Endodermal cell (in vitro differentiated cells): ENCODE measurements around the gene KRTAP4-12. TPM values are rescaled to one million over a fixed set of nuclear protein-coding genes. Genes with fewer than 3 reads are reported as not detected.
"Not testable (repeated sequence)": the region's sequence is repeated elsewhere in the genome, so short reads cannot be mapped to it uniquely, and the experiment has no call there.

Experiments
- DNase-seq: peaks from one replicate; pipeline ENCODE4 v3.0.0-alpha.2; 2017
- H3K27ac ChIP-seq: 2 replicates; pipeline ENCODE4 v1.5.1; 2013; ENCODE audit warnings: mild to moderate bottlenecking, low read depth, low read length, moderate library complexity
- H3K27me3 ChIP-seq: 2 replicates; pipeline ENCODE4 v1.6.1; 2013; ENCODE audit warnings: mild to moderate bottlenecking, low read length, moderate library complexity; ENCODE audit not compliant: insufficient read depth, control insufficient read depth, poor library complexity, severe bottlenecking
- H3K36me3 ChIP-seq: 2 replicates; pipeline ENCODE4 v1.7.0; 2013; ENCODE audit warnings: mild to moderate bottlenecking, low read length, moderate library complexity; ENCODE audit not compliant: control insufficient read depth, insufficient read depth
- H3K4me1 ChIP-seq: one replicate; pipeline ENCODE4 v1.7.0; 2013; ENCODE audit warnings: low read length; ENCODE audit not compliant: control insufficient read depth, insufficient read depth
- H3K4me3 ChIP-seq: 2 replicates; pipeline ENCODE4 v1.5.1; 2013; ENCODE audit warnings: mild to moderate bottlenecking, low read length, moderate library complexity
- H3K9ac ChIP-seq: 2 replicates; pipeline ENCODE4 v1.6.1; 2013; ENCODE audit warnings: mild to moderate bottlenecking, low read length, moderate library complexity; ENCODE audit not compliant: poor library complexity, severe bottlenecking; ENCODE audit errors: extremely low read depth
- H3K9me3 ChIP-seq: 2 replicates; pipeline ENCODE4 v1.6.1; 2013; ENCODE audit warnings: mild to moderate bottlenecking, low read length, moderate library complexity; ENCODE audit not compliant: control insufficient read depth
- H3K27ac Mint-ChIP-seq: 2 replicates; pipeline ENCODE4 v1.8.0; 2020; ENCODE audit warnings: mixed read lengths
- H3K27me3 Mint-ChIP-seq: 2 replicates; pipeline ENCODE4 v1.8.0; 2021; ENCODE audit warnings: mild to moderate bottlenecking, mixed read lengths; ENCODE audit not compliant: insufficient read depth
- H3K36me3 Mint-ChIP-seq: 2 replicates; pipeline ENCODE4 v1.8.0; 2020; ENCODE audit warnings: low read depth, mixed read lengths
- H3K4me1 Mint-ChIP-seq: 2 replicates; pipeline ENCODE4 v1.8.0; 2020; ENCODE audit warnings: mixed read lengths
- H3K4me3 Mint-ChIP-seq: 2 replicates; pipeline ENCODE4 v1.8.0; 2020; ENCODE audit warnings: mild to moderate bottlenecking, moderate library complexity, mixed read lengths
- H3K9me3 Mint-ChIP-seq: 2 replicates; pipeline ENCODE4 v1.8.0; 2020; ENCODE audit warnings: mild to moderate bottlenecking, mixed read lengths
- CTCF ChIP-seq: fragments of 200-600 bp; sonication (generic); conservative IDR thresholded peaks from 2 replicates; pipeline ENCODE4 v1.5.0; 2021; ENCODE audit warnings: antibody characterized with exemption, mild to moderate bottlenecking
- WGBS, 2 experiments: methylation state at CpG; one replicate each; pipeline versions ENCODE4 v1.1.5 to v1.1.7; 2013; ENCODE audit warnings: missing lambda C conversion rate in 2 of 2, mixed read lengths in 1 of 2; ENCODE audit not compliant: insufficient coverage in 1 of 2, insufficient read length in 1 of 2; 5-methylcytosine and 5-hydroxymethylcytosine counted together
- total RNA-seq, 2 donors: library from RNA; stranded (reverse); fragmentation: NEBNext Ultra II Directional in 1 of 2; extraction: Animal tissue kit (Norgen Biotek cat#: 25700) in 1 of 2; gene quantifications; 2 replicates in 1 of 2; 3 replicates in 1 of 2; pipeline ENCODE4 v1.2.1, GENCODE V29; 2021

The KRTAP4-12 gene
- total RNA-seq, 2 donors from 2014 or later = not detected

GRCh38 chr17:41140360-41141131, 16.6 kb upstream of the KRTAP4-12 start, which contains the start of gene KRTAP4-6:
KRTAP4-6 (minus strand) TSS chr17:41140544; CDS start chr17:41140487, 57 bp downstream.
- peaks cover 5% of the 10 kb centered on the region for H3K9me3 ChIP-seq
- Mint-ChIP-seq H3K4me1 (no peaks in the 10 kb centered on the region), H3K27ac (no peak within 1 kb of the TSS), H3K36me3 (peaks cover 2% of the 10 kb centered on the region), H3K4me3 (no peak within 1 kb of the TSS), H3K27me3 (peaks cover 3% of the 10 kb centered on the region), H3K9me3 (peaks cover 41% of the 10 kb centered on the region)
- no peak within 1 kb of the TSS for H3K9ac ChIP-seq
- no peak within 1 kb of the TSS for H3K27ac ChIP-seq
- no peak within 1 kb of the TSS for H3K4me3 ChIP-seq
- no peak for TF ChIP-seq CTCF
- no peaks in the 10 kb centered on the region for H3K27me3 ChIP-seq
- no peak for DNase-seq
- no peaks in the 10 kb centered on the region for H3K36me3 ChIP-seq
- 55 to 86% methylated on average over 2 to 6 of the region's 6 CpGs for WGBS, 2 experiments
- no peaks in the 10 kb centered on the region for H3K4me1 ChIP-seq

GRCh38 chr17:41139865-41140264, 15.9 kb upstream of the KRTAP4-12 start:
- H3K4me3 Mint-ChIP-seq, H3K9ac ChIP-seq, H3K4me1 ChIP-seq, DNase-seq, H3K4me1 Mint-ChIP-seq, H3K9me3 ChIP-seq, H3K27me3 ChIP-seq, H3K36me3 ChIP-seq, H3K36me3 Mint-ChIP-seq, H3K27ac ChIP-seq, H3K27ac Mint-ChIP-seq, H3K27me3 Mint-ChIP-seq, H3K4me3 ChIP-seq: not testable (repeated sequence)
- peaks cover 38% of the 10 kb centered on the region for H3K9me3 Mint-ChIP-seq
- WGBS, 2 experiments = 90 to 92% methylated on average over 11 to 12 of the region's 12 CpGs

- no peak for DNase-seq
- Histone ChIP-seq H3K4me1 (no peaks in the 10 kb centered on the region), H3K4me3 (no peak overlapping the region), H3K9me3 (no peaks in the 10 kb centered on the region), H3K27me3 (no peaks in the 10 kb centered on the region), H3K9ac (no peak overlapping the region), H3K36me3 (no peaks in the 10 kb centered on the region), H3K27ac (no peak overlapping the region)
- no peak for TF ChIP-seq CTCF
- no peaks in the 10 kb centered on the region for H3K27me3 Mint-ChIP-seq
- H3K4me1 Mint-ChIP-seq = no peaks in the 10 kb centered on the region
- H3K27ac Mint-ChIP-seq = no peak overlapping the region
- 85 to 95% methylated on average over 2 of the region's 2 CpGs for WGBS, 2 experiments
- H3K4me3 Mint-ChIP-seq = no peak overlapping the region
- H3K9me3 Mint-ChIP-seq = no peaks in the 10 kb centered on the region
- H3K36me3 Mint-ChIP-seq = no peaks in the 10 kb centered on the region
Observed at GRCh38 chr17:41133880-41134735, 10.1 kb upstream of the KRTAP4-12 start.
